GM12872 (cell line): ENCODE data around the gene KCNQ1.

Experiments used
- TF ChIP-seq, protein P1 (sequence below): IDR thresholded peaks from 3 replicates; pipeline ENCODE4 v1.5.1; 2011; ENCODE audit warnings: low read depth, mild to moderate bottlenecking, low read length, moderate library complexity; ENCODE audit not compliant: insufficient read depth

KCNQ1 gene

DNA sequence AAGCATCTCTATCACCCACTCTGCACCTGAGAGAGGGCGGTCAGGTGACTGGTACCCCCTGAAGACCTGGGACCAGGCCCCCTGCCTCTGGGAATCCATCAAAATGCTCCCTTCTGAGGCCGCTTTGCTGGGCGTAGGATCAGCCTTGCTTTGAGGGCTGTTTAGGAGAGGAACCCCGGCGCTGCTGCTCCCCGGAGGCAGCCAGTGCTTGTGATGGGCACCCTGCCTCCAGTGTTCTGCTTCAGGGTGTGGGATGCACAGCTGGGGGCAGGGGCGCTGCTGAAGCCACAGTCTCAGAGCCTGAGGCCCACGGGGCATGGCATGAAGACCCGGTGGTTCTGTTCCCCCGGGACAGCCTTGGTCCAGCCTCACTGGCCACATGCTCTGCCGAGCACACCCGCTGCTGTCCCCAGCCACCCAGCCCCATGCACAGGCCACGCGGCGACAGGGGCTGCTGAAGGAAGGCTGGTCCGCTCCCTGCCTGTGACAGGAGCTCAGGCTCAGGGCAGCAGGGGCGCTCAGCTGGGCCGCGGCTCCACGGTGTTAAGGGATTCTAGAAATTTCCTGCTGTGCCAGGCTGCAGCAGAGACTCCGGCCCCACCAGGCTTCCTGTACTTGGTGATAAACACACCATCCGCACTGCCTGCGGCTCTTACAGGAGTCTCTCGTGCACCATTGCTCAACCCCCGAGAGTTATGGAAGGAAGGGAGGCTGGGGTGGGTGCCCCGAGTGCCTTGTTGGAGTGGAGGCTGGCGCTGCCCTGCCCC lies 91.0 kb downstream of the KCNQ1 start:
- TF ChIP-seq, protein P1, sequence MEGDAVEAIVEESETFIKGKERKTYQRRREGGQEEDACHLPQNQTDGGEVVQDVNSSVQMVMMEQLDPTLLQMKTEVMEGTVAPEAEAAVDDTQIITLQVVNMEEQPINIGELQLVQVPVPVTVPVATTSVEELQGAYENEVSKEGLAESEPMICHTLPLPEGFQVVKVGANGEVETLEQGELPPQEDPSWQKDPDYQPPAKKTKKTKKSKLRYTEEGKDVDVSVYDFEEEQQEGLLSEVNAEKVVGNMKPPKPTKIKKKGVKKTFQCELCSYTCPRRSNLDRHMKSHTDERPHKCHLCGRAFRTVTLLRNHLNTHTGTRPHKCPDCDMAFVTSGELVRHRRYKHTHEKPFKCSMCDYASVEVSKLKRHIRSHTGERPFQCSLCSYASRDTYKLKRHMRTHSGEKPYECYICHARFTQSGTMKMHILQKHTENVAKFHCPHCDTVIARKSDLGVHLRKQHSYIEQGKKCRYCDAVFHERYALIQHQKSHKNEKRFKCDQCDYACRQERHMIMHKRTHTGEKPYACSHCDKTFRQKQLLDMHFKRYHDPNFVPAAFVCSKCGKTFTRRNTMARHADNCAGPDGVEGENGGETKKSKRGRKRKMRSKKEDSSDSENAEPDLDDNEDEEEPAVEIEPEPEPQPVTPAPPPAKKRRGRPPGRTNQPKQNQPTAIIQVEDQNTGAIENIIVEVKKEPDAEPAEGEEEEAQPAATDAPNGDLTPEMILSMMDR, result no peak

DNA sequence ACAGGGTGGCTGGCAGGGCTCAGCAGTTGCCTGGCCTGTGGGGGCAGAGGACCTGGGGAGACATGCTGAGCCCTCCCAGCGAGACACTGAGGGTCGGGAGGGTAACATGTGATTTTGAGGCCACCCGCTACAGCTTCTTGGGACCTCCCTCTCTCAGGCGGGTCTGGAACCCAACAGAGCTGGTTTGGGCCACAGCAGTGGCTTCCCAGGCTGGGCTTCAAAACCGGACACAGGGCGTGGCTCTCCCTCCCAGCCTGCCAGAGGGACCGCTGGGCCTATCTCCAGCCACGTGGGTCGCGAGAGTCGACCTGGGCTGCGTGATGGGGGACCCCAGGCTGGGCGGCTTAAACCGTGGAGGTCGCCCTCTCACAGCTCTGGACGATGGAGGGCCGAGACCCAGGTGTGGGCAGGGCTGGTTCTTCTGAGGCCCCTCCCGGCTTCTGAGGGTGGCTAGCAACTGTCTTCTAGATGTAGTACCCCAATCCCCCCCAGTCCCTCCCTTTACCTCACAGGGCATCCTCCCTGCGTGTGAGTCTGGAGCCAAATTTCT lies 91.7 kb downstream of the KCNQ1 start:
- TF ChIP-seq, protein P1, result no peak

DNA sequence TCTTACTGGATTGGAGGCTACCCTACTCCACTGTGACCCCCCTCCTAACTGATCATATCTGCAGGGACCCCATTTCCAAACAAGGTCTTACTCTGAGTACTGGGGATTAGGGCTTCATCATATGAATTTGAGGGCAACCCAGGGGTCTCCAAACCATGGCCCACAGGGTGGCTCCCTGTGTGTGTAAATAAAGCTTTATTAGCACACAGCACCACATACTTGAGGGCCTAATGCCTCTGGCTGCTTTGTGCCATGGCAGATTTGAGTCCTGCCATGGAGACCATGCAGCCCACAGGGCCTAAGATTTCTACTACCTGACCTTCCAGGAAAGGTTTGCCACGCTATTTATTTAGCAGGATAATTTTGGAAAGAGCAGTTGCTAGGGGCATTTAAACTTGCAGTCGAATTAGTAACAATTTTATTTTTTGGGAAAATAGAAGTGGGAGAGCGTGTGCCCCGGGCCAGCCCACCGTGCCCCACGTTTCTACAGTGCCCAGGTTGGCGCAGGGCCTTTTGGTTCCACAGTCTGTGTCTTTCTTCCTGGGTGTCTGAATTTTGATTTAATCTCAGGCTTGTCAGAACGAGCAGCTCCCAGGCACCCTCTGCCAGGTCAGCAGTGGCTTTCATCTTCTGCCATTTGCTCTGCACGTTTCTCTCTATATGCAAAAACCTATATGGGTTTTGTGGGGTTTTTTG lies 92.3 kb downstream of the KCNQ1 start:
- TF ChIP-seq, protein P1, result no peak

DNA sequence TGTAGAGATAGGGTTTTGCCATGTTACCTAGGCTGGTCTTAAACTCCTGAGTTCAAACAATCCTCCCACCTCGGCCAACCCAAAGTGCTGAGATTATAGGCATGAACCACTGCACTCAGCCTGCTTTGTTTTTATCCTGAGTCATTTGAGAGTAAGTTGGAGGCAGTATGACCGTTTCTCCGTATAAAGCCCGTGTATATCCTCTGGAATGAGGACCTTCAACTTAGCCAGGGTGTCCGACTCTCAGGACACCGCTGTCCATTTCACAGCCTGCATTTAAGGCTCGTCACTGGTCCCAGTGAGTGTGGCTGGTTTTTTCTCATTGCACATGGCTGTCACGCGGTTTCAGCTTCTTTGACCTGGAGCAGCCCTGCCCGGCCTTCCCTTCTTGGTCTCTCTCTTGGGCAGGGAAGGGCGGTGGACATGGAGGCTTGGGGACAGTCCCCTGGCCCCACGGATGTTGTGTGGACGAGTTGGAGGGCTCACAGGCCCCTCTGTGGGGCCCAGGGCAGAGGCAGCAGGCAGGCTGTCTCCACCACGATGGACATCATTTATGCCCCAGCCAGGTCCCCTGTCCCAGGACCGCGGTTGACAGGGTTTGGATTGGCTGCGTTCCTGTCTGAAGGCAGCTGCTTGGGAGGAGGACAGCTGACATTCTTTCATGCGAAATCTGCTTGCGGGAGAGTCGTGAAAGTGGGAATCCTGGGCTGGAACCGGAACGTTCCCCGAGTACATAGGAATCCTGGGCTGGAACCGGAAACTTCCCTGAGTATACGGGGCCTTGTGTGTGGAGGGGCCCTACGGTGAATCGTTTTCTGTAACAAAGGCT lies 93.3 kb downstream of the KCNQ1 start:
- TF ChIP-seq, protein P1, result no peak

DNA sequence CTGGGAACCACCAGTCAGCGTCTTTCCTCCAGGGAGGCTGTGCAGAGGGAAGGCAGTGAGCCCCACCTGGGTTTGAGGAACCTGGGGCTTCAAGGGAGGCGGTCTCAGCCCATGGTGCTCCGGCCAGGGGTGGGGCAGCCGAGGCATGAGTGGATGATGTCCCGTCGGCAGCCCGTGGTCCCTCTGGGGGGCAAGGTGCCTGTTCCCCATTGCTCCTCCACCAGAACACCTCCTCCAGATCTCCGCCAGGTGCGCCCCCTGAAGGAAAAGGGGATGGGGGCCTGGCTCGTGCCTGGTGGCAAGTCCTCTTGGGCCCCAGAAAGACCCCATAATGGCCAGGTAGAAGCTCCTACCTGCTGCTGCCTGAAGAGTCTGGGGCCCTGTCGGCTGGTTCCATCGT lies 94.1 kb downstream of the KCNQ1 start:
- TF ChIP-seq, protein P1, result no peak

DNA sequence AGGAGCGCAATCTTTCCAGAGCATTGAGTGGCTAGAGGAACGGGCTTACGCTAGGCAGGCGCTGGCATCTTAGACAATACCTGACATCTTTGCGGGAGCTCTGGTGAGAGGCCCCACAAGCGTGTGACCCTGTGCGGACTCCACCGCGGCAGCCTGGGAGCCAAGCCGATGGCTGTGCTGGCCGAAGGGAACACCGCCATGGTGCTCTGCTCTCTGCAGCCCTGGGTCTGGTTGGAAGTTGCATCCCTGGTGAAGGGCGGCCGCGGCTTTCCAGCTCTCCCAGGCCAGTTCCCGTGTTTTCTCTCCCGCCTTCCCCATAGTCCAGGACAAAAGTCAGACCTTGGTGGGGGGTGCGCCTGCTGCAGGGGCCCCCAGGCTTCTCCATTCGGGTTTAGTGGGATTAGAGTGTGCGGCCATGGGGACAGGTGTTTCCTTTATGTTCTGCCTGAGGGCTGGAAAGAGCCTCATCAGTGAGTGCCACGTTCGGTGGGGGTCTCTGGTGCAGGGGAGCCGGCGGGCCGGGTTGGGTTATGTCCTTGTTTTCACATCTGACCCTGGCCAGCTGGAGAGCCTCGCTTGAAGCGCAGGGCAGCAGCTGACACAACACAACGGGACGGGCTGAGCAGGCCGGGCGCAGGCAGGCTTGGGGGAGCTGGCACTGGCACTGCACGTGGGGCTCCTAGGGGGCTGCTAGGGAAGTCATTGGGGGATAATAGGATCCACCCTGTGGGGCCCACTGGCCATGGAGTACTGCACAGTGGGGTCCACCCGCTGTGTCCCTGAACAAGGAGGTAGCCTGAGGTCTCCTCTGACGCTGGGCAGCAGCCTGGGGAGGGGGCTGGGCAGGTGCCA lies 94.8 kb downstream of the KCNQ1 start:
- TF ChIP-seq, protein P1, result no peak
